Fibroblast of lung (primary cell): ENCODE data around the gene POFUT2. TPM values are rescaled to one million over a fixed set of nuclear protein-coding genes. Genes with fewer than 3 reads are reported as not detected.

Experiments used
- DNase-seq, 2 donors: peaks; one replicate each; pipeline versions ENCODE4 v3.0.0 to v3.0.0-alpha.2; 2010; ENCODE audit warnings: low read depth in 2 of 2
- H2AFZ ChIP-seq: 2 replicates; pipeline ENCODE4 v1.5.1; 2012; ENCODE audit warnings: low read length, control low read depth, inconsistent platforms
- H3K27ac ChIP-seq: 2 replicates; pipeline ENCODE4 v1.5.1; 2011; ENCODE audit warnings: low read length, control low read depth; ENCODE audit not compliant: insufficient read depth
- H3K27me3 ChIP-seq: 2 replicates; pipeline ENCODE4 v1.5.1; 2011; ENCODE audit warnings: mild to moderate bottlenecking, low read length; ENCODE audit not compliant: control insufficient read depth, insufficient read depth
- H3K36me3 ChIP-seq: 2 replicates; pipeline ENCODE4 v1.5.1; 2011; ENCODE audit warnings: low read length; ENCODE audit not compliant: control insufficient read depth, insufficient read depth
- H3K4me1 ChIP-seq: 2 replicates; pipeline ENCODE4 v1.5.1; 2011; ENCODE audit warnings: low read length; ENCODE audit not compliant: control insufficient read depth, insufficient read depth; ENCODE audit errors: extremely low read depth
- H3K4me2 ChIP-seq: 2 replicates; pipeline ENCODE4 v1.5.1; 2011; ENCODE audit warnings: low read length, control low read depth; ENCODE audit not compliant: insufficient read depth; ENCODE audit errors: extremely low read depth
- H3K4me3 ChIP-seq, 4 experiments: fragments of 200-600 bp in 1 of 4; sonication (generic) in 1 of 4; replicated peaks in 1 of 4; 2 replicates each; pipeline ENCODE4 v1.5.1; 2011 to 2016; ENCODE audit warnings: low read length in 4 of 4, low read depth in 3 of 4, mild to moderate bottlenecking in 3 of 4, control low read depth in 2 of 4, inconsistent platforms in 1 of 4, mixed read lengths in 1 of 4; ENCODE audit not compliant: insufficient read depth in 1 of 4; ENCODE audit errors: control extremely low read depth in 1 of 4
- H3K79me2 ChIP-seq: 2 replicates; pipeline ENCODE4 v1.5.1; 2012; ENCODE audit warnings: mild to moderate bottlenecking, low read length, inconsistent platforms; ENCODE audit not compliant: control insufficient read depth, insufficient read depth
- H3K9ac ChIP-seq: 2 replicates; pipeline ENCODE4 v1.5.1; 2011; ENCODE audit warnings: mild to moderate bottlenecking, low read length, control low read depth; ENCODE audit not compliant: insufficient read depth
- H3K9me3 ChIP-seq: 2 replicates; pipeline ENCODE4 v1.5.1; 2012; ENCODE audit warnings: low read depth, low read length; ENCODE audit not compliant: control insufficient read depth, insufficient read depth
- H4K20me1 ChIP-seq: 2 replicates; pipeline ENCODE4 v1.5.1; 2011; ENCODE audit warnings: low read length; ENCODE audit not compliant: control insufficient read depth, insufficient read depth; ENCODE audit errors: extremely low read depth
- CTCF ChIP-seq, 2 donors: IDR thresholded peaks in 1 of 2; conservative IDR thresholded peaks in 1 of 2; 1 replicate in 1 of 2; 2 replicates in 1 of 2; pipeline ENCODE4 v1.5.1; 2011 to 2012; ENCODE audit warnings: low read length in 2 of 2, control low read depth in 1 of 2, inconsistent platforms in 1 of 2, low read depth in 1 of 2, mild to moderate bottlenecking in 1 of 2
- EZH2 ChIP-seq: IDR thresholded peaks from 2 replicates; pipeline ENCODE4 v1.5.1; 2012; ENCODE audit warnings: low read length, control low read depth, mild to moderate bottlenecking; ENCODE audit errors: missing control alignments
- polyA plus RNA-seq, 2 donors: library from polyadenylated mRNA; depleted of rRNA in 1 of 2; stranded (reverse) in 1 of 2; unstranded in 1 of 2; fragments of >200 nt; gene quantifications; 2 replicates each; pipeline ENCODE4 v1.2.1, GENCODE V29; 2011 to 2012; ENCODE audit warnings: missing spikeins in 1 of 2
- total RNA-seq: library from RNA; depleted of rRNA; stranded (reverse); fragments of >200 nt; gene quantifications from 2 replicates; pipeline ENCODE4 v1.2.1, GENCODE V29; 2014

POFUT2 gene
- total and polyA plus RNA-seq, 2 donors (not counting 1 experiment from before 2014, with no cell fraction given): 56.0 to 60.3 TPM

- H3K4me2 ChIP-seq: no peak overlapping the region
- no peak overlapping the region for H2AFZ ChIP-seq
- no peaks in the 10 kb centered on the region for H3K79me2 ChIP-seq
- no peaks in the 10 kb centered on the region for H3K27me3 ChIP-seq
- H3K9ac ChIP-seq: peak overlapping the region; percentile 26
- no peak for DNase-seq
- H4K20me1 ChIP-seq: no peaks in the 10 kb centered on the region
- no peak overlapping the region for H3K4me3 ChIP-seq
- no peaks in the 10 kb centered on the region for H3K36me3 ChIP-seq
- H3K9me3 ChIP-seq: no peaks in the 10 kb centered on the region
- TF ChIP-seq CTCF (conservative IDR thresholded peaks at IDR 0.05 in 1 of 2, IDR thresholded peaks at IDR 0.05 in 1 of 2; ENCODE audit: low read depth in 1 of 2, low read length in 2 of 2): no peak
- TF ChIP-seq EZH2: no peak
- peak overlapping the region; percentile 81 for H3K27ac ChIP-seq
- peaks cover 45% of the 10 kb centered on the region for H3K4me1 ChIP-seq
Observed at GRCh38 chr21:45320261-45321025, 32.7 kb upstream of the POFUT2 start.

DNA sequence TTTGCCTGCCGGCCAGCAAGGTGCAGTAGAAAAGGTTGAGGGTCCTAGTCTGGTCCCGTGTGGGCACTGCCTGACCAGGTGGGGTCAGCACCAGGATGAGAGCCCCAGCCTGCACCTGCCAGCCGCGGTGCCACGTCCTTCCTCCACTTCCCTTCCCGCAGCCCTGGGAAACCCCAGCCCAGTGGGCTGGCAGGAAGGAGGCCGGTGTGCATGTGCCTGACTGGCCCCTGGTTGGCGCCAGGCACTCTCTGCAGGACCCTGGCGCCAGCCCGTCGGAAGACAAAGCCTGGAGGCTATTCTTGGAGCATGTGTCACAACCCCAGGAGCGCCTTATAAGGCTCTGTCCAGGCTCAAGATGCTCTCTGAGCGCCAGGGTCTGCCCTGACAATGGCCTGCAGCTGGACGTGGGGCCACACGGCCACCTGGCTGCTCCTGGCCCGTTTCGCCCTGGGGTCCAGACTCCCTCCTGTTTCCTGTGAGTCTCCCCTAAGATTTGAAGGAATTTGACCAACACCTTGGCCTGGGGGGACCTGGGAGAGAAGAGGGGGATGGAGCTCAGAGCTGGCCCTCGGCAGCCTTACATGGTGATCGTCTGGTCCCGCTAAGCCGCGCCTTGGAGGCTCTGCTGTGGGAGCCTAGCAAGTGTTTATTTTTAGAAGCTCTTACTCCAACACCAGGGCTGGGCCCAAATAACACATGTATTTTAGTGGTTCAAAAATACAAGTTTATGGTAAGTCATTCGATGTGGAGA, 31.9 kb upstream of the POFUT2 start:
- H3K4me1 ChIP-seq: peaks cover 44% of the 10 kb centered on the region
- no peaks in the 10 kb centered on the region for H3K36me3 ChIP-seq
- TF ChIP-seq CTCF (conservative IDR thresholded peaks at IDR 0.05 in 1 of 2, IDR thresholded peaks at IDR 0.05 in 1 of 2; ENCODE audit: low read depth in 1 of 2, low read length in 2 of 2) (no peak), EZH2 (no peak)
- peak overlapping the region; percentile 81 for H3K27ac ChIP-seq
- peak overlapping the region; percentile 62 for H3K9ac ChIP-seq
- no peaks in the 10 kb centered on the region for H3K79me2 ChIP-seq
- H2AFZ ChIP-seq: no peak overlapping the region
- no peak overlapping the region for H3K4me2 ChIP-seq
- peak; percentile 76 to 85 for DNase-seq
- no peaks in the 10 kb centered on the region for H4K20me1 ChIP-seq
- H3K27me3 ChIP-seq: no peaks in the 10 kb centered on the region
- H3K9me3 ChIP-seq: no peaks in the 10 kb centered on the region
- no peak overlapping the region for H3K4me3 ChIP-seq

GRCh38 chr21:45318556-45319404, 31.1 kb upstream of the POFUT2 start:
- peak overlapping the region; percentile 81 for H3K27ac ChIP-seq
- TF ChIP-seq CTCF (conservative IDR thresholded peaks at IDR 0.05 in 1 of 2, IDR thresholded peaks at IDR 0.05 in 1 of 2; ENCODE audit: low read depth in 1 of 2, low read length in 2 of 2) (no peak), EZH2 (no peak)
- DNase-seq: peak; percentile 52 to 83

More at GRCh38 chr21:45318556-45319404, 31.1 kb upstream of the POFUT2 start:
- Histone ChIP-seq H3K36me3 (no peaks in the 10 kb centered on the region), H3K4me3 (no peak overlapping the region), H3K9ac (peak overlapping the region; percentile 62), H2AFZ (no peak overlapping the region), H4K20me1 (no peaks in the 10 kb centered on the region), H3K4me1 (peaks cover 41% of the 10 kb centered on the region), H3K4me2 (peak overlapping the region; percentile 5), H3K9me3 (no peaks in the 10 kb centered on the region), H3K79me2 (no peaks in the 10 kb centered on the region), H3K27me3 (no peaks in the 10 kb centered on the region)
